Stimulated activated CD8-positive, alpha-beta memory T cell treated with anti-CD3 and anti-CD28 coated beads, Interleukin-15, amount 100 ng/mL, for 24 hours (primary cell): ENCODE results near the gene KRTAP5-5.

Experiments used
- DNase-seq: peaks from one replicate; pipeline ENCODE4 v3.0.0-alpha.2; 2020; ENCODE audit warnings: low read depth

Gene KRTAP5-5

GRCh38 chr11:1679881-1680280 is 50.3 kb downstream of the KRTAP5-5 start:
- no peak for DNase-seq
